K562 (cell line): ENCODE results near the gene PRSS27. TPM values are rescaled to one million over a fixed set of nuclear protein-coding genes. Genes with fewer than 3 reads are reported as not detected.
A peak's percentile ranks its signal among the peaks of the same experiment; 100 is the strongest.

Experiments used
- ATAC-seq: fragments of 200-7000 bp; cut with Tn5 transposase; 3 replicates; pipeline ENCODE4 v1.9.1; 2020; ENCODE audit warnings: moderate library complexity
- BruUV-seq: library from RNA; stranded (reverse); fragments of 400-500 nt; replicated peaks from 2 replicates; lab custom pipeline; 2021; lab: Mats Ljungman, UMichigan
- CTCF ChIA-PET: fragments of 300-600 bp; formaldehyde crosslinking; extraction: SDS; loops from one replicate; lab custom pipeline; 2021; ENCODE audit warnings: low intra/inter-chr PET ratio; lab: Yijun Ruan, JAX
- POLR2A ChIA-PET: fragments of 300-600, 350-650 bp; sonication (Branson Sonifier 250); formaldehyde crosslinking; extraction: SDS; loops from one replicate; lab custom pipeline; 2021; ENCODE audit warnings: antibody characterized with exemption, inconsistent platforms; lab: Yijun Ruan, JAX
- DNase-seq, 4 experiments: peaks; one replicate each; pipeline versions ENCODE4 v3.0.0 to v3.0.0-alpha.2; 2011 to 2018; ENCODE audit warnings: low spot score in 3 of 4, mixed read lengths in 3 of 4; ENCODE audit errors: extremely low read depth in 1 of 4
- FAIRE-seq: peaks from 2 replicates; lab custom pipeline; 2011; peaks lifted over from hg19 to GRCh38; lab: Jason Lieb, UNC
- H2AFZ ChIP-seq: 2 replicates; pipeline ENCODE4 v1.6.0; 2011; ENCODE audit warnings: low read depth, low read length, control low read depth, inconsistent platforms
- H3K27ac ChIP-seq: fragments of 200-600 bp; 3 replicates; pipeline ENCODE4 v1.8.0; 2011; ENCODE audit warnings: low read depth, mild to moderate bottlenecking, control low read depth, inconsistent platforms, low read length, moderate library complexity, mixed read lengths; ENCODE audit errors: extremely low read depth
- H3K27me3 ChIP-seq, 2 experiments: fragments of 300-600 bp in 1 of 2; 2 replicates in 1 of 2; 3 replicates in 1 of 2; pipeline versions ENCODE4 v1.6.0 to v1.8.0; 2011; ENCODE audit warnings: inconsistent platforms in 2 of 2, low read length in 2 of 2, mild to moderate bottlenecking in 1 of 2, mixed read lengths in 1 of 2, moderate library complexity in 1 of 2; ENCODE audit not compliant: control insufficient read depth in 2 of 2, insufficient read depth in 2 of 2
- H3K36me3 ChIP-seq: fragments of 300-600 bp; 3 replicates; pipeline ENCODE4 v1.8.0; 2011; ENCODE audit warnings: mild to moderate bottlenecking, low read length, inconsistent platforms; ENCODE audit not compliant: control insufficient read depth, insufficient read depth
- H3K4me1 ChIP-seq, 2 experiments: fragments of 200-600 bp in 1 of 2; replicated peaks in 1 of 2; 2 replicates in 1 of 2; 3 replicates in 1 of 2; pipeline versions ENCODE4 v1.5.1 to v1.8.0; 2011; ENCODE audit warnings: inconsistent platforms in 2 of 2, low read length in 2 of 2, mild to moderate bottlenecking in 1 of 2, mixed read lengths in 1 of 2, moderate library complexity in 1 of 2; ENCODE audit not compliant: control insufficient read depth in 2 of 2, insufficient read depth in 2 of 2
- H3K4me2 ChIP-seq: 2 replicates; pipeline ENCODE4 v1.6.1; 2011; ENCODE audit warnings: low read length, control low read depth, inconsistent platforms, mixed read lengths; ENCODE audit not compliant: insufficient read depth
- H3K4me3 ChIP-seq: fragments of 200-600 bp; sonication (generic), shearing (Covaris generic); 2 replicates; pipeline ENCODE4 v1.5.1; 2016; ENCODE audit warnings: control low read depth, inconsistent platforms
- H3K79me2 ChIP-seq: fragments of 200-600 bp; 3 replicates; pipeline ENCODE4 v1.8.0; 2011; ENCODE audit warnings: low read length, inconsistent platforms; ENCODE audit not compliant: control insufficient read depth, insufficient read depth
- H3K9ac ChIP-seq, 2 experiments: 2 replicates each; pipeline versions ENCODE4 v1.6.0 to v1.6.1; 2011; ENCODE audit warnings: low read depth in 2 of 2, low read length in 2 of 2, control low read depth in 1 of 2, inconsistent platforms in 1 of 2, mild to moderate bottlenecking in 1 of 2, mixed read lengths in 1 of 2; ENCODE audit not compliant: insufficient read depth in 1 of 2
- H3K9me1 ChIP-seq: one replicate; pipeline ENCODE4 v1.6.0; 2011; ENCODE audit warnings: inconsistent platforms, mild to moderate bottlenecking, low read length, moderate library complexity; ENCODE audit not compliant: control insufficient read depth, insufficient read depth
- H3K9me3 ChIP-seq: replicated peaks from 2 replicates; pipeline ENCODE4 v1.5.1; 2011; ENCODE audit warnings: low read depth, low read length, inconsistent platforms; ENCODE audit not compliant: control insufficient read depth, insufficient read depth
- H4K20me1 ChIP-seq: replicated peaks from 2 replicates; pipeline ENCODE4 v1.6.1; 2011; ENCODE audit warnings: low read length, inconsistent platforms, mixed read lengths; ENCODE audit not compliant: control insufficient read depth, insufficient read depth
- ARID3A ChIP-seq: IDR thresholded peaks from 2 replicates; pipeline ENCODE4 v1.6.1; 2012; ENCODE audit warnings: low read depth, low read length, improper control_type of control experiment, borderline replicate concordance
- ATF1 ChIP-seq, 2 experiments: fragments of 450-650 bp in 1 of 2; IDR thresholded peaks; 2 replicates each; pipeline ENCODE4 v1.6.1; 2016; ENCODE audit warnings: missing compliant biosample characterization in 1 of 2, missing genetic modification characterization in 1 of 2
- CBX2 ChIP-seq: fragments of 200-600 bp; sonication (generic); IDR thresholded peaks from one replicate; pipeline ENCODE4 v1.6.1; 2012; ENCODE audit warnings: mild to moderate bottlenecking, low read length, inconsistent platforms; ENCODE audit not compliant: insufficient read depth, poor library complexity, severe bottlenecking
- COPS2 ChIP-seq: fragments of 450-650 bp; conservative IDR thresholded peaks from 2 replicates; pipeline ENCODE4 v1.6.1; 2016; ENCODE audit warnings: mild to moderate bottlenecking, moderate library complexity
- DDX20 ChIP-seq: fragments of 450-650 bp; IDR thresholded peaks from 2 replicates; pipeline ENCODE4 v1.6.1; 2016; ENCODE audit warnings: missing genetic modification characterization, low read depth, mild to moderate bottlenecking, missing compliant biosample characterization, moderate library complexity
- EGR1 ChIP-seq: fragments of 450-650 bp; conservative IDR thresholded peaks from 2 replicates; pipeline ENCODE4 v1.6.1; 2017; ENCODE audit warnings: mild to moderate bottlenecking
- EP300 ChIP-seq: IDR thresholded peaks from 2 replicates; pipeline ENCODE4 v1.6.1; 2012; ENCODE audit warnings: low read length, improper control_type of control experiment
- FOXJ3 ChIP-seq: sonication (generic); formaldehyde crosslinking; IDR thresholded peaks from 2 replicates; pipeline ENCODE4 v1.4.0; 2020; ENCODE audit warnings: mild to moderate bottlenecking, missing genetic modification reagents
- KLF1 ChIP-seq: fragments of 450-650 bp; IDR thresholded peaks from 2 replicates; pipeline ENCODE4 v1.6.1; 2016; ENCODE audit warnings: missing genetic modification characterization, missing compliant biosample characterization
- NCOA6 ChIP-seq: fragments of 450-650 bp; IDR thresholded peaks from 2 replicates; pipeline ENCODE4 v1.6.1; 2017; ENCODE audit warnings: mild to moderate bottlenecking
- ZBTB17 ChIP-seq: fragments of 450-650 bp; formaldehyde crosslinking; IDR thresholded peaks from 2 replicates; pipeline ENCODE4 v1.4.0; 2020; ENCODE audit warnings: mild to moderate bottlenecking
- ZBTB33 ChIP-seq: sonication (generic); formaldehyde crosslinking; IDR thresholded peaks from 2 replicates; pipeline ENCODE4 v1.8.1; 2023; ENCODE audit warnings: mild to moderate bottlenecking, missing genetic modification reagents
- ZNF140 ChIP-seq: fragments of 250-450 bp; sonication (Bioruptor Pico); IDR thresholded peaks from 2 replicates; pipeline ENCODE4 v1.8.0; 2021; ENCODE audit warnings: moderate library complexity, mild to moderate bottlenecking, inconsistent platforms
- ZNF311 ChIP-seq: fragments of 250-450 bp; sonication (Bioruptor Pico); IDR thresholded peaks from 2 replicates; pipeline ENCODE4 v1.4.0; 2020; ENCODE audit warnings: mild to moderate bottlenecking, moderate library complexity
- ZNF589 ChIP-seq: fragments of 200-800 bp; sonication (Bioruptor generic); IDR thresholded peaks from 2 replicates; pipeline ENCODE4 v1.6.1; 2016; ENCODE audit warnings: low read depth, missing genetic modification characterization, missing compliant biosample characterization
- ZNF644 ChIP-seq: fragments of 200-800 bp; sonication (Bioruptor generic); IDR thresholded peaks from 2 replicates; pipeline ENCODE4 v1.6.1; 2016; ENCODE audit warnings: low read depth, missing genetic modification characterization, missing compliant biosample characterization
- ZNF695 ChIP-seq: fragments of 450-650 bp; formaldehyde crosslinking; IDR thresholded peaks from 2 replicates; pipeline ENCODE4 v1.4.0; 2020; ENCODE audit warnings: mild to moderate bottlenecking, moderate library complexity
- WGBS: fragments of 100-300 bp; shearing (Covaris generic); methylation state at CpG from one replicate; pipeline ENCODE4 v1.1.6; 2016; ENCODE audit warnings: low coverage, mixed read lengths; ENCODE audit not compliant: insufficient coverage; ENCODE audit errors: missing lambda C conversion rate; 5-methylcytosine and 5-hydroxymethylcytosine counted together
- in situ Hi-C: fragments of 300-500 bp; cut with MboI; formaldehyde crosslinking; loops from 4 replicates; pipeline ENCODE4 v1.15.0; 2018; ENCODE audit warnings: inconsistent platforms, mixed read lengths
- intact Hi-C: fragments of 100-400 bp; cut with micrococcal nuclease; formaldehyde crosslinking; loops from 2 replicates; pipeline ENCODE4 v1.14.2; 2022
- polyA plus RNA-seq, 8 experiments: library from polyadenylated mRNA; depleted of rRNA in 4 of 8; stranded (reverse) in 5 of 8; unstranded in 3 of 8; fragments of >200 nt; fragmentation: Nextera tagmentation in 2 of 8; fragmentation: Illumina TruSeq in 1 of 8; extraction: Ambion mirVana in 2 of 8; extraction: Trizol in 1 of 8; gene quantifications; 2 replicates each; pipeline versions ENCODE4 v1.2.1 to v1.2.3, GENCODE V29; 2011 to 2014; ENCODE audit warnings: inconsistent platforms in 1 of 8, missing spikeins in 1 of 8
- total RNA-seq, 7 experiments: library from RNA; depleted of rRNA in 6 of 7; stranded (reverse); fragments of >200 nt in 6 of 7; fragmentation: Illumina TruSeq in 2 of 7; extraction: Trizol in 2 of 7; gene quantifications; 2 replicates each; pipeline versions ENCODE4 v1.2.1 to v1.2.3, GENCODE V29; 2011 to 2021; ENCODE audit warnings: low replicate concordance in 1 of 7

PRSS27 gene
- total and polyA plus RNA-seq, 9 of the 15 experiments (the other 6 are each of a cell fraction or from before 2014, with no cell fraction given), result 0.09 to 0.20 (median 0.17) TPM; not detected in 5

GRCh38 chr16:2707368-2708289, 12.4 kb downstream of the PRSS27 start:
- CTCF ChIA-PET, result no interaction called here
- intact Hi-C loops, result no loop called here

More at GRCh38 chr16:2707368-2708289, 12.4 kb downstream of the PRSS27 start:
- in situ Hi-C loops, result no loop called here
- Histone ChIP-seq H3K9ac (no peak overlapping the region), H4K20me1 (no peaks in the 10 kb centered on the region; the same call in 1 of the 2 replicates), H3K4me3 (no peak overlapping the region), H3K36me3 (peaks cover 49% of the 10 kb centered on the region; the same call in 1 of the 3 replicates), H3K79me2 (no peaks in the 10 kb centered on the region), H3K9me1 (peaks cover 2% of the 10 kb centered on the region)
- FAIRE-seq (no peak), DNase-seq (no peak), ATAC-seq (no peak)
- 89% methylated on average over 45 of the region's 51 CpGs for WGBS
- TF ChIP-seq ARID3A (no peak), ZNF589 (no peak), CBX2 (no peak), COPS2 (no peak), ATF1 (CRISPR knock-in tag; IDR thresholded peaks at IDR 0.05) (no peak), ATF1 (tag; IDR thresholded peaks at IDR 0.05) (no peak), DDX20 (no peak), NCOA6 (no peak), ZBTB17 (CRISPR knock-in tag) (no peak), KLF1 (tag) (no peak), ZNF140 (no peak), EGR1 (no peak), ZBTB33 (CRISPR knock-in tag) (no peak; the same call in 1 of the 2 replicates), ZNF695 (no peak), ZNF311 (CRISPR knock-in tag) (no peak), EP300 (no peak), FOXJ3 (CRISPR knock-in tag) (no peak), ZNF644 (no peak)
- TF ChIP-seq, all 486 proteins: peak for 0
- peaks cover 0 to 53% of the 10 kb centered on the region in 2 experiments; a peak in 2 of 5 replicates for H3K4me1 ChIP-seq
- BruUV-seq, result TSS peak; percentile 43
- POLR2A ChIA-PET, result interaction anchor here (0.7 to 1.2 kb wide), 2 partner anchors 9 to 316 kb away, joined by 3 to 7 read pairs; no protein-coding TSS in a partner anchor
- H2AFZ ChIP-seq, result no peak overlapping the region
- H3K9me3 ChIP-seq, result no peaks in the 10 kb centered on the region
- peaks cover under 1 to 10% of the 10 kb centered on the region in 2 experiments; a peak in 3 of 5 replicates for H3K27me3 ChIP-seq
- H3K27ac ChIP-seq, result no peak overlapping the region
- H3K4me2 ChIP-seq, result no peak overlapping the region
